Adrenal gland (tissue), 12 donors: Measurements from ENCODE around the gene ANKRD2. TPM values are rescaled to one million over a fixed set of nuclear protein-coding genes. Genes with fewer than 3 reads are reported as not detected.

Experiments
- DNase-seq, 7 donors: peaks; one replicate each; pipeline ENCODE4 v3.0.0-alpha.2; 2019 to 2020
- H3K27ac ChIP-seq, 5 donors: fragments of 200-600 bp; sonication (generic) in 4 of 5; 1 replicate in 3 of 5; 2 replicates in 2 of 5; pipeline versions ENCODE4 v1.5.1 to v1.8.0; 2016 to 2020; ENCODE audit warnings: mild to moderate bottlenecking in 1 of 5
- H3K27me3 ChIP-seq: fragments of 200-600 bp; 2 replicates; pipeline ENCODE4 v1.8.0; 2021
- H3K36me3 ChIP-seq, 2 donors: fragments of 200-600 bp; replicated peaks in 1 of 2; 1 replicate in 1 of 2; 2 replicates in 1 of 2; pipeline versions ENCODE4 v1.5.1 to v1.8.0; 2018 to 2022
- H3K4me1 ChIP-seq, 2 donors: fragments of 200-600 bp; replicated peaks in 1 of 2; 1 replicate in 1 of 2; 2 replicates in 1 of 2; pipeline versions ENCODE4 v1.5.1 to v1.8.0; 2018 to 2021
- H3K4me3 ChIP-seq, 4 donors: fragments of 200-600 bp; sonication (generic) in 3 of 4; one replicate each; pipeline ENCODE4 v1.5.1; 2016 to 2018
- H3K9me3 ChIP-seq, 3 donors: fragments of 200-600 bp; sonication (generic) in 1 of 3; replicated peaks in 1 of 3; 1 replicate in 2 of 3; 2 replicates in 1 of 3; pipeline versions ENCODE4 v1.5.1 to v1.8.0; 2016 to 2021
- POLR2A ChIP-seq, 2 donors: fragments of 450-650 bp; IDR thresholded peaks; one replicate each; pipeline ENCODE4 v1.6.1; 2017; ENCODE audit warnings: antibody characterized with exemption in 2 of 2, mild to moderate bottlenecking in 2 of 2, moderate library complexity in 1 of 2
- WGBS, 4 donors: extraction: QIAGEN DNeasy Blood & Tissue Kit in 2 of 4; methylation state at CpG; one replicate each; pipeline versions ENCODE4 v1.1.5 to v1.1.7; 2013 to 2017; 5-methylcytosine and 5-hydroxymethylcytosine counted together
- intact Hi-C, 2 donors: fragments of 100-400 bp; cut with DNase I; formaldehyde crosslinking; loops; one replicate each; pipeline versions ENCODE4 v1.14.1 to v1.15.0; 2022 to 2023
- polyA plus RNA-seq, 3 donors: library from polyadenylated mRNA; stranded (reverse); fragments of 200-250 nt in 2 of 3; fragments of 350-450 nt in 1 of 3; fragmentation: Illumina TruSeq in 1 of 3; extraction: RNeasy Lipid Tissue Mini Kit (QIAGEN cat#74804) in 1 of 3; gene quantifications; one replicate each; pipeline ENCODE4 v1.2.3, GENCODE V29; 2013 to 2014
- total RNA-seq, 9 donors: library from RNA; depleted of rRNA in 4 of 9; stranded (reverse); fragments of >200 nt in 4 of 9; fragments of 120-200 nt in 1 of 9; fragmentation: NEBNext Ultra II Directional in 1 of 9; extraction: Animal tissue kit (Norgen Biotek cat#: 25700) in 1 of 9; gene quantifications; one replicate each; pipeline versions ENCODE4 v1.1.0 to v1.2.4, GENCODE V29; 2013 to 2023
- TF ChIP-seq, protein P1 (sequence below), 6 experiments: fragments of 450-650 bp in 4 of 6; fragments of 200-600 bp in 2 of 6; sonication (generic) in 1 of 6; IDR thresholded peaks; 1 replicate in 5 of 6; 2 replicates in 1 of 6; pipeline versions ENCODE4 v1.5.1 to v1.8.0; 2016 to 2021; ENCODE audit warnings: antibody characterized with exemption in 6 of 6, mild to moderate bottlenecking in 2 of 6, moderate library complexity in 1 of 6
- donor health status: healthy with polysubstance abuse.
- donor health status: Bipolar disorder and iron deficiency.
- donor health status: DM: yes; HTN: yes; CAD: no.
- donor health status: DM: no; HTN: no; CAD: no.
- donor health status: DM: no; HTN: no; CAD: no.
- donor health status: DM: yes; HTN: yes; CAD: no.

The ANKRD2 gene
- total and polyA plus RNA-seq, 12 donors = 0.24 to 2.9 (median 0.96) TPM; not detected in 2

- H3K9me3 ChIP-seq = no peaks in the 10 kb centered on the region
- peaks cover 6% of the 10 kb centered on the region in 2 donors for H3K4me1 ChIP-seq
- no peak overlapping the region for H3K27ac ChIP-seq
- no peak overlapping the region for H3K4me3 ChIP-seq
- intact Hi-C loops = no loop called here
- TF ChIP-seq, protein P1, sequence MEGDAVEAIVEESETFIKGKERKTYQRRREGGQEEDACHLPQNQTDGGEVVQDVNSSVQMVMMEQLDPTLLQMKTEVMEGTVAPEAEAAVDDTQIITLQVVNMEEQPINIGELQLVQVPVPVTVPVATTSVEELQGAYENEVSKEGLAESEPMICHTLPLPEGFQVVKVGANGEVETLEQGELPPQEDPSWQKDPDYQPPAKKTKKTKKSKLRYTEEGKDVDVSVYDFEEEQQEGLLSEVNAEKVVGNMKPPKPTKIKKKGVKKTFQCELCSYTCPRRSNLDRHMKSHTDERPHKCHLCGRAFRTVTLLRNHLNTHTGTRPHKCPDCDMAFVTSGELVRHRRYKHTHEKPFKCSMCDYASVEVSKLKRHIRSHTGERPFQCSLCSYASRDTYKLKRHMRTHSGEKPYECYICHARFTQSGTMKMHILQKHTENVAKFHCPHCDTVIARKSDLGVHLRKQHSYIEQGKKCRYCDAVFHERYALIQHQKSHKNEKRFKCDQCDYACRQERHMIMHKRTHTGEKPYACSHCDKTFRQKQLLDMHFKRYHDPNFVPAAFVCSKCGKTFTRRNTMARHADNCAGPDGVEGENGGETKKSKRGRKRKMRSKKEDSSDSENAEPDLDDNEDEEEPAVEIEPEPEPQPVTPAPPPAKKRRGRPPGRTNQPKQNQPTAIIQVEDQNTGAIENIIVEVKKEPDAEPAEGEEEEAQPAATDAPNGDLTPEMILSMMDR (IDR thresholded peaks at IDR 0.05) = no peak
- TF ChIP-seq POLR2A (IDR thresholded peaks at IDR 0.05) = no peak
- no peaks in the 10 kb centered on the region for H3K36me3 ChIP-seq
- DNase-seq = no peak
- WGBS, 4 donors = 93 to 100% (median 97%) methylated on average over 5 of the region's 5 CpGs
- no peaks in the 10 kb centered on the region for H3K27me3 ChIP-seq
Measured at GRCh38 chr10:97629289-97629688, 56.7 kb downstream of the ANKRD2 start.

GRCh38 chr10:97631098-97631497 is 58.5 kb downstream of the ANKRD2 start:
- H3K27ac ChIP-seq = no peak overlapping the region
- H3K4me3 ChIP-seq = no peak overlapping the region
- peaks cover 6% of the 10 kb centered on the region in 2 donors for H3K4me1 ChIP-seq
- no peaks in the 10 kb centered on the region for H3K9me3 ChIP-seq
- DNase-seq = no peak
- H3K36me3 ChIP-seq = no peaks in the 10 kb centered on the region
- intact Hi-C loops = no loop called here
- no peaks in the 10 kb centered on the region for H3K27me3 ChIP-seq
- no peak for TF ChIP-seq POLR2A (IDR thresholded peaks at IDR 0.05)
- TF ChIP-seq, protein P1 (IDR thresholded peaks at IDR 0.05) = no peak

DNA sequence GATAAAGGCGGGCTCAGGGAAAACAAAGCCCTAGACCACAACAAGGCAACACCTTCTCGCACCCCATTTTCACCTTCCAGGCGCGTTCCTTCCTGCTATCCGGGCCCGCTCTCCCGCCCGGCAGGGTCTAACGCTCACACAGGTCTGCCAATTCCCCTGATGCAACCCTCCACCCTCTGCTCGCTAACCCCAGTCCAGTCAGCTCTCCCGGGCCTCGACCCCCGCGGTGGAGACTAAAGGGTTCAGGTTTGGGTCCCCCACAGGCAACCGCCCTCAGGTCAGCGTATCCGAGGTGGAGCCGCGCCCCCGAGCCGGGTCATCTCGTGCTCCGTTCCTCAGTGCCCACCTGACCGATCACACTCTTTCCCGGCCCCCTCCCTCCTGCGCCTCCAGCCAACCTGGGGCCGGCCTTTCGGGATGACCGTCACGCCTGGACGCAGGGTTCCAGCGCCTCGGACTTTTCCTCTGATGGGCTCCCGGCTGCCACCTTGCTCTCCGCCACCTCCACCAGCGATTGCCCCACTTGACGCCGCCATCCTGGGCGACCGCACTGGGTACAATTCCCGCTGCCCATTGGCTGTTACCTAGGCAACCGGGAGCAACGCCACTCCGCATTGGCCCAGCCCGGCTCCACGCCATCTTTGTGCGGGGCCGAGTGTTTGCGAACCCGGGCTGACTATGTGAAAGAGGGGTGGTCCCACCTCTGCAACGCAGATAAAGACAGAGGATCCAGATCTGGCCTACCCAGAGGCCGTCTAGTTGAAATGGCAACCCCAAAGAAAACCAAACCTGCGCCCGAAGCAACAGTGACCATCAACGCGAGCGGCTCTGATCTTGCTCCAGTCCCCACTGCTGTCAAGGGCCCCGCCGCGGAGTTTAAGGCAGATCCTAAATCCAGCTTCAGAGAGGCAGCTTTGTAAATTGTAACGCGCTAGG is 60.6 kb downstream of the ANKRD2 start, which contains the start of gene MORN4:
MORN4 (minus strand) TSS at position 552 of the 936 bp plus-strand sequence. CDS start 13,847 bp downstream, outside the sequence.
- 2 to 11% (median 3%) methylated on average over 29 to 62 of the region's 62 CpGs for WGBS, 4 donors
- H3K4me3 ChIP-seq = peak within 1 kb of the TSS; percentile 44 to 95 (median 72)
- no peaks in the 10 kb centered on the region for H3K9me3 ChIP-seq
- no peaks in the 10 kb centered on the region for H3K27me3 ChIP-seq
- intact Hi-C loops = no loop called here
- peak within 1 kb of the TSS in 2 of 5 donors; percentile 59 to 74 for H3K27ac ChIP-seq
- DNase-seq = peak; percentile 94 to 97 (median 96)
- no peaks in the 10 kb centered on the region for H3K36me3 ChIP-seq
- peaks cover 6% of the 10 kb centered on the region in 2 donors for H3K4me1 ChIP-seq
- TF ChIP-seq, protein P1 (IDR thresholded peaks at IDR 0.05) = no peak
- TF ChIP-seq POLR2A (IDR thresholded peaks at IDR 0.05) = peak in 1 of 2 donors; percentile 33

Other genes starting within 250 kb of the ANKRD2 start
- 10 to 100 TPM in 5 of 9 donors, 1 to 10 TPM in 4; 3.4 to 17.9 (median 10.0) TPM for gene FRAT2, start 238.1 kb upstream of the ANKRD2 start, total RNA-seq
- gene FRAT2, start 238.1 kb upstream of the ANKRD2 start, polyA plus RNA-seq = 1 to 10 TPM; 2.8 to 4.1 (median 3.3) TPM
- gene RRP12, start 171.4 kb upstream of the ANKRD2 start, total RNA-seq = 10 to 100 TPM; 13.3 to 56.9 (median 27.5) TPM
- 10 to 100 TPM; 27.2 to 42.9 (median 35.6) TPM for gene RRP12, start 171.4 kb upstream of the ANKRD2 start, polyA plus RNA-seq
- 100 to 1,000 TPM; 307 to 578 (median 404) TPM for gene PGAM1, start 146.6 kb upstream of the ANKRD2 start, total RNA-seq
- gene PGAM1, start 146.6 kb upstream of the ANKRD2 start, polyA plus RNA-seq = 100 to 1,000 TPM in 1 of 3 donors, 10 to 100 TPM in 2; 55.4 to 627 (median 84.4) TPM
- gene EXOSC1, start 126.8 kb upstream of the ANKRD2 start, total RNA-seq = 10 to 100 TPM; 22.3 to 95.8 (median 32.7) TPM
- 10 to 100 TPM; 38.3 to 46.7 (median 38.5) TPM for gene EXOSC1, start 126.8 kb upstream of the ANKRD2 start, polyA plus RNA-seq
- gene ZDHHC16, start 126.6 kb upstream of the ANKRD2 start, total RNA-seq = 10 to 100 TPM; 18.8 to 58.7 (median 24.7) TPM
- gene ZDHHC16, start 126.6 kb upstream of the ANKRD2 start, polyA plus RNA-seq = 10 to 100 TPM; 30.9 to 41.1 (median 38.4) TPM
- gene MMS19, start 74.4 kb upstream of the ANKRD2 start, total RNA-seq = 100 to 1,000 TPM in 1 of 9 donors, 10 to 100 TPM in 8; 38.7 to 139 (median 61.0) TPM
- gene MMS19, start 74.4 kb upstream of the ANKRD2 start, polyA plus RNA-seq = 10 to 100 TPM; 46.8 to 79.8 (median 68.4) TPM
- gene UBTD1, start 73.9 kb upstream of the ANKRD2 start, total RNA-seq = 10 to 100 TPM in 8 of 9 donors, 1 to 10 TPM in 1; 7.9 to 24.2 (median 13.3) TPM
- 10 to 100 TPM in 2 of 3 donors, 1 to 10 TPM in 1; 1.4 to 20.6 (median 17.4) TPM for gene UBTD1, start 73.9 kb upstream of the ANKRD2 start, polyA plus RNA-seq
- gene HOGA1, start 11.6 kb downstream of the ANKRD2 start, total RNA-seq = 10 to 100 TPM in 6 of 9 donors, 1 to 10 TPM in 3; 2.1 to 30.8 (median 13.3) TPM
- 10 to 100 TPM in 2 of 3 donors, 1 to 10 TPM in 1; 3.2 to 13.6 (median 12.1) TPM for gene HOGA1, start 11.6 kb downstream of the ANKRD2 start, polyA plus RNA-seq
- 1 to 10 TPM in 3 of 9 donors, under 1 TPM in 3, not detected in 3; 0.47 to 2.3 (median 1.0) TPM for gene C10orf62, start 16.9 kb downstream of the ANKRD2 start, total RNA-seq
- 1 to 10 TPM in 1 of 3 donors, under 1 TPM in 2; 0.26 to 1.3 (median 0.44) TPM for gene C10orf62, start 16.9 kb downstream of the ANKRD2 start, polyA plus RNA-seq
- gene MORN4, start 60.7 kb downstream of the ANKRD2 start, total RNA-seq = 10 to 100 TPM in 2 of 9 donors, 1 to 10 TPM in 7; 1.6 to 12.2 (median 7.9) TPM
- 10 to 100 TPM in 2 of 3 donors, 1 to 10 TPM in 1; 5.1 to 15.0 (median 11.7) TPM for gene MORN4, start 60.7 kb downstream of the ANKRD2 start, polyA plus RNA-seq
- gene PI4K2A, start 67.9 kb downstream of the ANKRD2 start, total RNA-seq = 10 to 100 TPM; 30.0 to 70.8 (median 41.6) TPM
- 10 to 100 TPM; 17.8 to 69.8 (median 18.2) TPM for gene PI4K2A, start 67.9 kb downstream of the ANKRD2 start, polyA plus RNA-seq
- gene AVPI1, start 114.5 kb downstream of the ANKRD2 start, total RNA-seq = 100 to 1,000 TPM in 1 of 9 donors, 10 to 100 TPM in 8; 13.1 to 158 (median 27.1) TPM
- gene AVPI1, start 114.5 kb downstream of the ANKRD2 start, polyA plus RNA-seq = 10 to 100 TPM; 15.4 to 19.7 (median 15.7) TPM
- 10 to 100 TPM in 4 of 9 donors, 1 to 10 TPM in 5; 4.2 to 23.5 (median 9.3) TPM for gene MARVELD1, start 141.0 kb downstream of the ANKRD2 start, total RNA-seq
- gene MARVELD1, start 141.0 kb downstream of the ANKRD2 start, polyA plus RNA-seq = 10 to 100 TPM in 2 of 3 donors, 1 to 10 TPM in 1; 6.3 to 11.7 (median 10.7) TPM
- gene ZFYVE27, start 164.3 kb downstream of the ANKRD2 start, total RNA-seq = 10 to 100 TPM; 26.7 to 45.3 (median 34.7) TPM
- gene ZFYVE27, start 164.3 kb downstream of the ANKRD2 start, polyA plus RNA-seq = 10 to 100 TPM; 23.6 to 39.3 (median 31.7) TPM
- 10 to 100 TPM in 2 of 9 donors, 1 to 10 TPM in 3, under 1 TPM in 4; 0.22 to 12.9 (median 1.4) TPM for gene SFRP5, start 199.2 kb downstream of the ANKRD2 start, total RNA-seq
- gene SFRP5, start 199.2 kb downstream of the ANKRD2 start, polyA plus RNA-seq = 10 to 100 TPM in 1 of 3 donors, 1 to 10 TPM in 2; 8.0 to 43.4 (median 8.7) TPM